Hepatocyte (in vitro differentiated cells): ENCODE data around the gene BLOC1S1.

Experiments
- CTCF ChIP-seq: fragments of 200-600 bp; sonication (generic); IDR thresholded peaks from 2 replicates; pipeline ENCODE4 v1.5.1; 2016; ENCODE audit warnings: antibody characterized with exemption, mild to moderate bottlenecking; ENCODE audit not compliant: poor library complexity
- EZH2 ChIP-seq: fragments of 200-600 bp; sonication (generic); IDR thresholded peaks from 2 replicates; pipeline ENCODE4 v1.6.1; 2016; ENCODE audit warnings: antibody characterized with exemption, mild to moderate bottlenecking, borderline replicate concordance

GRCh38 chr12:55718015-55718414 is 2.2 kb downstream of the BLOC1S1 start:
- no peak for TF ChIP-seq CTCF
- no peak for TF ChIP-seq EZH2
